Stimulated activated CD4-positive, alpha-beta T cell treated with anti-CD3 and anti-CD28 coated beads, TNF-alpha, amount 100 ng/mL, for 48 hours (primary cell): ENCODE results near the gene PHKG2.

Experiments used
- DNase-seq, 3 donors: peaks; one replicate each; pipeline ENCODE4 v3.0.0-alpha.2; 2020; ENCODE audit warnings: low read depth in 3 of 3

The PHKG2 gene

GRCh38 chr16:30728899-30729672, 19.1 kb upstream of the PHKG2 start:
- no peak for DNase-seq

GRCh38 chr16:30731411-30731810, 16.8 kb upstream of the PHKG2 start:
- no peak for DNase-seq

GRCh38 chr16:30736995-30737793, 11.0 kb upstream of the PHKG2 start:
- no peak for DNase-seq

DNA sequence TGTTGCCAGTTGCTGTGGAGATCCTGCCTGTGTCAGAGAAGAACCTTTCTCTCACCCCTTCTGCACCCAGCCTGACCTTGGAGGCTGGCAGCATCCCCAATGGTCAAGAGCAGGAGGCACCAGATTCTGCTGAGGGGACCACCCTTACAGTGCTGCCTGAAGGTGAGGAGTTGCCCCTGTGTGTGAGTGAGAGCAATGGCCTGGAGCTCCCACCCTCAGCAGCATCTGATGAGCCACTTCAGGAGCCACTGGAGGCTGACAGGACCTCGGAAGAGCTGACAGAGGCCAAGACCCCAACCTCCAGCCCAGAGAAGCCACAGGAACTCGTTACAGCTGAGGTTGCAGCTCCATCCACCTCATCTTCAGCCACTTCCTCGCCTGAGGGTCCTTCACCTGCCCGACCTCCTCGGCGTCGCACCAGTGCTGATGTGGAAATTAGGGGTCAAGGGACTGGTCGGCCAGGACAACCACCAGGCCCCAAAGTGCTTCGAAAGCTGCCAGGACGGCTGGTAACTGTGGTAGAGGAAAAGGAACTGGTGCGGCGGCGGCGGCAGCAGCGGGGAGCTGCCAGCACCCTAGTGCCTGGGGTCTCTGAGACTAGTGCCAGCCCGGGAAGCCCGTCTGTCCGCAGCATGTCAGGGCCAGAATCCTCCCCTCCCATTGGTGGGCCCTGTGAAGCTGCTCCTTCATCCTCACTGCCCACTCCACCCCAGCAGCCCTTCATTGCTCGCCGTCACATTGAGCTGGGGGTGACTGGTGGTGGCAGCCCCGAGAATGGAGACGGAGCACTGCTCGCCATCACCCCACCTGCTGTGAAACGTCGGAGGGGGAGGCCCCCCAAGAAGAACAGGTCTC, 10.2 kb upstream of the PHKG2 start:
- DNase-seq, result no peak

- no peak for DNase-seq
Observed at GRCh38 chr16:30738984-30739951, 9.0 kb upstream of the PHKG2 start.

DNA sequence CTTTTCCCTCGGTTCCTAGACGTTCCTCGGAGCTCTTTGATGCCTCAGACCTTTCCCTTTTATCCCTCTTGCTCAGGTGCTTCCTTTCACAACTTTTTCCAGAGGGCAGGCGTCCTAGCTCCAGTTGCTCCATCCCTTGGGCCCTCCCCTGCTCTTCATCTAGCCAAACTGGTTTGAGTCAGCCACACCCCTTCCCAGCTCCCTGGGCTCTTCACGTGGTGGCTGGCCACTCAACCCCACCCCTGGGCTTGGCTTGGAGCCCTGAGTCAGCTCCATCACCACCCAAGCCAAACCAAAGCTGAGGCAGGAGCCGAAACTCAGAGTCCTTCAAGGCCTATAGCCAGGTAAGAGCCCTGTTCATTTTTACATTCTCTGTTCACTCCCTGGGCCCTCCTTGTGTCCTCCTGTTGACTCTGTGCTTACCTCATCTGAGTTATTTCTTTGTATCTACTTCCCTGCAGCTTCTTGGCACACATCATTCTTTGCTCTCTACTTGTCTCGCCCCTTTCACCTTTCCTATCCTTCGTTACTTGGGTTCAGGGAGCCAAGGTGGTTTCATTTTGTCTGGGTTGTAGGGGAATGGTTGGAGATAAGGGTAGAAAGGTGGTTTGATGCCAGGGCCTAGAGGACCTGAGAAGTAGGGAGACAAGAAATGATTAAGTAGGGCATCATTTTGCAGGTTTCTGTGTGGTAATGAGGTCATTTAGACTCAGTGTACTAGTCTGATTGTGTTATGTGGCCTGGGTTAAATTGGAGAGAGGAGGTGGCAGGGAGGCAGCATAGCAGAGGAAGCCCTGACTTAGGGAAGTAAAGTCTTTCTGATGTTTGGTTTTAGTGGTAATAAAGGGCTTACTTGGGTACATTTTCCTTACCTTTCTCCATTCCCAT, 7.6 kb upstream of the PHKG2 start:
- DNase-seq, result no peak

GRCh38 chr16:30741461-30741914, 6.7 kb upstream of the PHKG2 start:
- no peak for DNase-seq

GRCh38 chr16:30743716-30744115, 4.5 kb upstream of the PHKG2 start:
- DNase-seq, result no peak

- no peak for DNase-seq
Observed at GRCh38 chr16:30744183-30744582, 4.0 kb upstream of the PHKG2 start.

- DNase-seq, result no peak
Observed at GRCh38 chr16:30745082-30745481, 3.1 kb upstream of the PHKG2 start.

DNA sequence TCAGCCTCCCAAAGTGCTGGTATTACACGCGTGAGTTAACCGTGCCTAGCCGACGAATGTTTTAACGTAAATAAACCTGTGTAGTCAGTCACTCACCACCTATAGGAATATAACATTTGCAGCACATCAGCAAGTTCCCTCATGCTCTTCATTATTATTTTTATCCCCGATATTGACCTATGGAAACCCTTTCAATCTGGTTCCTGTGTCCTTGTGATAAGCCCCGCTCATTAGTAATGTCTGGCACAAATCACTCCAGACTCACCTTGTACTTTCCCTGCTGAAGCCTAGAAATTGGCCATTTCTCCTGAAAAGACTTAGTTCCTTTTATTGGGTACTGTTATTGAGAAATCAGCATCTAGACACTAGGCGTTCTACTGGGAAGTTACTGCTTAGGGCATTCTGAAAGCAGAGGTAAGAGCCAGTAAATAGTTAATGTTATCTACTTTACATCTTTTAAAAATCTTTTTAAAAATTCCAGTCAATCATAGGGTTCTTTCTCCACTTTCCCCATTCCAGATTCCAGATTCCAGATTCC, 1.5 kb upstream of the PHKG2 start:
- DNase-seq, result no peak

- DNase-seq, result no peak
Observed at GRCh38 chr16:30747331-30747730, 894 bp upstream of the PHKG2 start.

GRCh38 chr16:30748634-30749445, 615 bp downstream of the PHKG2 start:
- no peak for DNase-seq

- no peak for DNase-seq
Observed at GRCh38 chr16:30750201-30750600, 2.0 kb downstream of the PHKG2 start.

DNA sequence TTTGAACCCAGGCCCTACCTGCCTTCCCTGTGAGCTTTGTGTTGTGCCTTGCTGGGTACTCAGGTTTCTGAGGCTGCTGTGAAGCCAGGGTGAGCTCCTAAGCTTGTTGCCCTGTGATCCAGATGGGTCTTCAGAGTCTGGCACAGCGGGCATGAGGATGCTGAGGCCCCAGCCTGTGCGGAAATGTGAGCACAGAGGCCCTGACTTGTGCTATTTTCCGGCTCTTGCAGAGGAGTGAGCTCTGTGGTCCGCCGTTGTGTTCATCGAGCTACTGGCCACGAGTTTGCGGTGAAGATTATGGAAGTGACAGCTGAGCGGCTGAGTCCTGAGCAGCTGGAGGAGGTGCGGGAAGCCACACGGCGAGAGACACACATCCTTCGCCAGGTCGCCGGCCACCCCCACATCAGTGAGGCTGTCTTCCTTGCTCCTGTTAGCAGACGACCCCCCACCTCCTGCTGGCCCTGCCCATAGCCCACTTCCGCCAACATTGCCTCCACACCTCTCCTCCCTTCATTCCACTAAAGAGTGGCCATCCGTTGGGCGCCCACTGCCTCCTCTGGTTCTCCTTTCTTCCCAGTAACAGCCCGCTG, 2.7 kb downstream of the PHKG2 start:
- DNase-seq, result no peak

GRCh38 chr16:30753596-30753995, 5.4 kb downstream of the PHKG2 start:
- no peak for DNase-seq

DNA sequence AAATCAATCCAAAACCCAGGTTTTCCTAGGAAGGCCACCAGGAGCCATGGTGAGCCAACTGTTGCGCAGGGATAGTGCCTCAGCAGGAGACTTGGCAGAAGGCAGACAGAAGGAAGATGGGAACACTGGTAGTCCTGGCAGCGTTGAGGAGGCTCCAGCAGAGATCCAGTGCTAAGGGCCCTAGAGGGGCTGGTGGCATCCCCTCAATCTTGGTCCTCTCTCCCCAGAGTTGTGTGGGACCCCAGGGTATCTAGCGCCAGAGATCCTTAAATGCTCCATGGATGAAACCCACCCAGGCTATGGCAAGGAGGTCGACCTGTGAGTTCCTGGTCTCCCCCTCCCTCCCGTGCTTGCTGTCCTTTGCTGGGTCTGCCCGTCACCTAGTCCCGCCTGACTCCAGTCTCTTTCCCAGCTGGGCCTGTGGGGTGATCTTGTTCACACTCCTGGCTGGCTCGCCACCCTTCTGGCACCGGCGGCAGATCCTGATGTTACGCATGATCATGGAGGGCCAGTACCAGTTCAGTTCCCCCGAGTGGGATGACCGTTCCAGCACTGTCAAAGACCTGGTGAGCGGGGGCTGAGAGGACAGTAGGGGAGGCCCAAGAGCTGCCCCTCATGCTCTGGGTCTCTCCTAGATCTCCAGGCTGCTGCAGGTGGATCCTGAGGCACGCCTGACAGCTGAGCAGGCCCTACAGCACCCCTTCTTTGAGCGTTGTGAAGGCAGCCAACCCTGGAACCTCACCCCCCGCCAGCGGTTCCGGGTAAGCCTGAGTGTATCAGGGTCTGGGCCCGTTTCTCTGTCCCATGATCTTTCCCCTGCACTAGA, 7.9 kb downstream of the PHKG2 start:
- DNase-seq, result no peak

DNA sequence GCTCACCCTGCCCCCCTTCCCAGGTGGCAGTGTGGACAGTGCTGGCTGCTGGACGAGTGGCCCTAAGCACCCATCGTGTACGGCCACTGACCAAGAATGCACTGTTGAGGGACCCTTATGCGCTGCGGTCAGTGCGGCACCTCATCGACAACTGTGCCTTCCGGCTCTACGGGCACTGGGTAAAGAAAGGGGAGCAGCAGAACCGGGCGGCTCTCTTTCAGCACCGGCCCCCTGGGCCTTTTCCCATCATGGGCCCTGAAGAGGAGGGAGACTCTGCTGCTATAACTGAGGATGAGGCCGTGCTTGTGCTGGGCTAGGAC, 8.5 kb downstream of the PHKG2 start:
- DNase-seq, result no peak
